ENCODE results near the gene MITF.
A peak's percentile ranks its signal among the peaks of the same experiment; 100 is the strongest.

MITF gene

DNA sequence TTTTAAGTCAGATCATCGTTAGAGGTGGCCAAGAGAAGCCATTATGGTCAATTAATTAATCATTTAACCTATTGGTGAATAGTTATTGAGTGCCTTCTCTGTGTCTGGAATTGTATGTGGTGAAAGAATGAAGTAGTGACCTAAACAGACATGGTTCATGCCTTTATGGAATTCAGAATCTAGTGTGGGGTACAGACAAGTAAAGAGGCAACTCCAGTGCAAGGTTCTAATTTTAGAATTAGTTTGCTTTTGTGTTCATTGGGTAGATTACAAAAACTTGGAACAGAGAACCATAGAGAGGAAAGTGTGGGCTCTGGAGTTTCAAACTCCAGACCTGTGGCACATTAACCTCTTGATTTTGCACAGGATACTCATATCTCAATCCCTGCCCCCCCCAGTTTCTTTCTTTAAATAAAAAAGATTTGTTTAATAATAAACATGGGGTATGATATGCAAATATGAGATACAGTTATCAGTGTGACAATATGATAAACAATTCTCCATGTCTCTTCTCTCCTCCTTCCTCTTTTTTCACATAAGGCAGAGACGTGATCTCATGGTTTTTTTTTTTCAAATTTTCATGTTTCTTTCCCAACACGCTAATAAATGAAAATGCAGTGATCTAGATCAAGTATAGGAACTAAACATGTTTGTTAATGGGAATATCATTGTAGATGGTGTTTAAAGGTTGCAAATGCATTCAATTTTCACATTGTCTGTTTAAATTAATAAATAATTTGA lies 117.9 kb downstream of the MITF start:
- Histone ChIP-seq H3K79me2 (ENCODE audit: control insufficient read depth, insufficient read depth, low read length, unreplicated experiment) (no peaks in the 10 kb centered on the region), H3K4me1 (ENCODE audit: control insufficient read depth, insufficient read depth, low read length, unreplicated experiment) (peaks cover 14% of the 10 kb centered on the region), H3K27ac (ENCODE audit: low read depth, low read length) (no peak overlapping the region), H2AFZ (ENCODE audit: low read length, unreplicated experiment) (no peak overlapping the region), H3K4me3 (ENCODE audit: low read depth, low read length) (no peak overlapping the region), H3K36me3 (ENCODE audit: insufficient read depth, low read length) (no peaks in the 10 kb centered on the region), H3K27me3 (ENCODE audit: insufficient read depth, low read length) (no peaks in the 10 kb centered on the region)

DNA sequence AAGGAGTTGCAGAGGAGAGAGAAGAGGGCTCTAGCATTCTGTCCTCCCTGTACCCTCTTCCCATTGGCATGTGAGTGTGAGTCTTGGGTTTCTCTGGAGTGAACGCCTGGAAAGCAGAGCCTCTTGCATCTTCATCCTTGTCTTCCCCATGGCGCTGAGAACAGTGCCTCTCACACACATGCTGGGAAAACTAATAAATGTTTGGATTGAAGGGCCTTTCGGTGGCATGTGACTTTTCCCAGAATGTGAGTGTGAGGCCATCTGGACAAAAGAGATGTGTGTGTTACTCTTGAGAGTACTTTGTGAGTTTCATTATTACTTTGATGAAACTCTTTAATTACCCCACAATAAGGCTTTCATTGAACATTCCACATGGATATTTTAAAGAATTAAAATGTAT lies 122.3 kb downstream of the MITF start:
- Histone ChIP-seq H3K27me3 (ENCODE audit: insufficient read depth, low read length) (no peaks in the 10 kb centered on the region), H3K79me2 (ENCODE audit: control insufficient read depth, insufficient read depth, low read length, unreplicated experiment) (no peaks in the 10 kb centered on the region), H3K27ac (ENCODE audit: low read depth, low read length) (no peak overlapping the region), H3K4me1 (ENCODE audit: control insufficient read depth, insufficient read depth, low read length, unreplicated experiment) (peaks cover 15% of the 10 kb centered on the region), H3K36me3 (ENCODE audit: insufficient read depth, low read length) (no peaks in the 10 kb centered on the region), H3K4me3 (ENCODE audit: low read depth, low read length) (no peak overlapping the region), H2AFZ (ENCODE audit: low read length, unreplicated experiment) (no peak overlapping the region)

DNA sequence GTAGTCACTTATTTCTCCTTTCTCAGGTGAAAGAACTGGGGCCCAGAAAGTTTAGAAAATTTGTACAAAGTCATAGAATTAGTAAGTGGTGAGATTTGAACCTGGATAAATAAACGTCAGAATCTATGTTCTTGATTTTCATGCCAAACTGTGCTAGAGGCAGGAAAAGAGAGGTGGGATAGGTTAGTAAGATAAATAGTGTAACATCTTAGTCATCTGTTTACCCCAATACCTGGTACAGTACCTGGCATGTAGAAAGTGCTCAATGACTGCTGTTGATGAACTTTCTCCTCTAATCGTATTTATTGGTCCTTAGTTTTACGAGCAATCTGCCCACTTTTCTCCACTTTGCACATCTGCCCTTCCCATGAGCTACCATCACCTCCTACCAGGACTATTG lies 124.9 kb downstream of the MITF start:
- no peak overlapping the region for H2AFZ ChIP-seq (ENCODE audit: low read length, unreplicated experiment)
- no peaks in the 10 kb centered on the region for H3K36me3 ChIP-seq (ENCODE audit: insufficient read depth, low read length)
- H3K27ac ChIP-seq (ENCODE audit: low read depth, low read length) = no peak overlapping the region
- no peaks in the 10 kb centered on the region for H3K79me2 ChIP-seq (ENCODE audit: control insufficient read depth, insufficient read depth, low read length, unreplicated experiment)
- peaks cover 22% of the 10 kb centered on the region for H3K4me1 ChIP-seq (ENCODE audit: control insufficient read depth, insufficient read depth, low read length, unreplicated experiment)
- no peak overlapping the region for H3K4me3 ChIP-seq (ENCODE audit: low read depth, low read length)
- no peaks in the 10 kb centered on the region for H3K27me3 ChIP-seq (ENCODE audit: insufficient read depth, low read length)

DNA sequence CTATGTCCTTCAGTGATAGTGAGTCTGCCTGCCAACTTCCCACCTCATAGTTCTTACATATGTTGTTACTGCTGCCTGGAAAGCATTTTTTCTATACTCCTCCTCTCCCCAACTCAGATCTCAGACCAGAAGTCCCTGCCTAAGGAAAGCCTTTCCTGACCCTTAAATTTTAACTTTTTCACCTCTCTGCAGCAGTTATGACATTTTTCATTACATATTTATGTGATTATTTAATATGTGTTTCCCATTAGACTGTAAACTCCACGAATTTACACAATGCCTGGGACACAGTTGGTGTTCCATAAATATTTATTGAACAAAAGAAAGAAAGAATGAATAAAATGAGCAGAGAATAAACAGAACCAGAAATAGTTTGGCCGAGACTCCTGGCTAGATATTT lies 125.5 kb downstream of the MITF start:
- Histone ChIP-seq H3K4me1 (ENCODE audit: control insufficient read depth, insufficient read depth, low read length, unreplicated experiment) (peaks cover 25% of the 10 kb centered on the region), H3K36me3 (ENCODE audit: insufficient read depth, low read length) (no peaks in the 10 kb centered on the region), H3K27ac (ENCODE audit: low read depth, low read length) (no peak overlapping the region), H3K4me3 (ENCODE audit: low read depth, low read length) (no peak overlapping the region), H3K79me2 (ENCODE audit: control insufficient read depth, insufficient read depth, low read length, unreplicated experiment) (no peaks in the 10 kb centered on the region), H3K27me3 (ENCODE audit: insufficient read depth, low read length) (no peaks in the 10 kb centered on the region), H2AFZ (ENCODE audit: low read length, unreplicated experiment) (no peak overlapping the region)

DNA sequence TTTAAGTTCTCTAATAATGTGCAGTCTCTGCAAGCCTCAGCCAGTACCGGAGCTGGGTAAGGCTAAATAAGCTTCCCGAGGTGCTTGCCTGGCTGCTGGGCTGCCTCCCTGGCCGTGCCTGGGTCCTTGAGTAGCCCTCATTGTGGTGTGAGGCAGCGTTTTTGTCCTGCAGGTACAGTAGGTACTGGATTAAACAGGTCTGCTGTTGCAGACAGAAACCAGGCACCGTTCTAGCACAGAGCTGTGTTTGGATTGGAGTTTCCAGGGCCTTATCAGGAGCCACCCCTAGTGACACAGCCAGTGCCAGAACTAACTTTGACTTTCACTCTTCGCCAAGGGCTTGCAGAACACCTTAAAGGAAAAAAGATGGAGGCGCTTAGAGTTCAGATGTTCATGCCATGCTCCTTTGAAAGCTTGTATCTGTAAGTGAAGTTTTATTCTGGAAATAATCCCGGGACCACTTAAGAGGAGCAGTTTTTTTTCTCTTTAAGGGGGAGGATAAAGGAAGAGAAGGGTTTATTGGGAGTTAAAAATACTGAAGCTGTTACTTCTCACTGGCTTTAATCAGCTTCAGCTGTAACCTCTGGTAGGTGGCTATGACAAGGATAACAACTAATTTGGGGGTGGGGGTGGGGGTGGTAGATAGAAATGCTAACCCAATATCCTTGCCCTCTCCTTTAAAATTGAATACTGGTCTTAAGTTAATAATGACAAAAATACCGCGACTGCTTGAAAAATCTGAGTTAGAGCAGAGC lies 126.8 kb downstream of the MITF start:
- Histone ChIP-seq H3K27ac (ENCODE audit: low read depth, low read length) (no peak overlapping the region), H3K79me2 (ENCODE audit: control insufficient read depth, insufficient read depth, low read length, unreplicated experiment) (no peaks in the 10 kb centered on the region)

DNA sequence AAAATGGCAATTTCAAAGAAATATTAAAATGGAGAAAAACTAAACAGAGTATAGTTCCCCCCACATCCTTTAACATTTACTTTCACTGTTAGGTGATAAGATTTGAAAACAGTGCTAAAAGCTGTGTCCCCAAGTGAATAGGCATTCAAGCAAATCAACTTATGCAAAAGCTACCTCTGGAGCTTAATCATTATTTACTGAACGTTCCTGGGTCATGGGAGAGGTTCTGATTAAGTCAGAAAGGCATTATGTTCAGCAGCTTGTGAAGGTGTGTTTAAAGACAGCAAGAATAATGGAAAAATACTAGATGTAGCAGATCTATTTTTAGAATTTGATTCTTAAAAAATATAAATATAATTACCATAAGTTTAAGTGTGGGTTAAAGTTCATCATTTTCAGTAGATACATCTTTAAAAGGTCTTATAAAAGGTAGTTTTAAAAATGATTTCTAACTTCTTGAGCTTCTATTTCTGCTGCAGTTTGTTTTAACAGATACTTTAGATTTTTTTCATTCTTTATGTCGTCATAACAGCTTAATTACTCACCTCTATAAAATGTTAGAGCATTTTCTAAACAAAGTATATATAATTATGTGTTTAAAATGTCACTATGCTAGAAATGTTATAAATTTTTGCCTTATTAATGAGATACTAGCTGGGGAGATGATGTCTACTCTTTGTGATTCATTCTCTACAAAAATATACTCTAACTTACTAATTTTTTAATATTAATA lies 127.9 kb downstream of the MITF start:
- no peak overlapping the region for H2AFZ ChIP-seq (ENCODE audit: low read length, unreplicated experiment)
- H3K27me3 ChIP-seq (ENCODE audit: insufficient read depth, low read length) = no peaks in the 10 kb centered on the region
- H3K4me1 ChIP-seq (ENCODE audit: control insufficient read depth, insufficient read depth, low read length, unreplicated experiment) = peaks cover 25% of the 10 kb centered on the region
- H3K4me3 ChIP-seq (ENCODE audit: low read depth, low read length) = peak overlapping the region; percentile 47
- no peaks in the 10 kb centered on the region for H3K36me3 ChIP-seq (ENCODE audit: insufficient read depth, low read length)
- H3K27ac ChIP-seq (ENCODE audit: low read depth, low read length) = peak overlapping the region; percentile 31
- H3K79me2 ChIP-seq (ENCODE audit: control insufficient read depth, insufficient read depth, low read length, unreplicated experiment) = no peaks in the 10 kb centered on the region

More for the DNA sequence above, 126.8 kb downstream of the MITF start:
- no peaks in the 10 kb centered on the region for H3K36me3 ChIP-seq (ENCODE audit: insufficient read depth, low read length)
- H3K4me3 ChIP-seq (ENCODE audit: low read depth, low read length) = peak overlapping the region; percentile 47
- H3K4me1 ChIP-seq (ENCODE audit: control insufficient read depth, insufficient read depth, low read length, unreplicated experiment) = peaks cover 25% of the 10 kb centered on the region
- H2AFZ ChIP-seq (ENCODE audit: low read length, unreplicated experiment) = peak overlapping the region; percentile 17
- no peaks in the 10 kb centered on the region for H3K27me3 ChIP-seq (ENCODE audit: insufficient read depth, low read length)

DNA sequence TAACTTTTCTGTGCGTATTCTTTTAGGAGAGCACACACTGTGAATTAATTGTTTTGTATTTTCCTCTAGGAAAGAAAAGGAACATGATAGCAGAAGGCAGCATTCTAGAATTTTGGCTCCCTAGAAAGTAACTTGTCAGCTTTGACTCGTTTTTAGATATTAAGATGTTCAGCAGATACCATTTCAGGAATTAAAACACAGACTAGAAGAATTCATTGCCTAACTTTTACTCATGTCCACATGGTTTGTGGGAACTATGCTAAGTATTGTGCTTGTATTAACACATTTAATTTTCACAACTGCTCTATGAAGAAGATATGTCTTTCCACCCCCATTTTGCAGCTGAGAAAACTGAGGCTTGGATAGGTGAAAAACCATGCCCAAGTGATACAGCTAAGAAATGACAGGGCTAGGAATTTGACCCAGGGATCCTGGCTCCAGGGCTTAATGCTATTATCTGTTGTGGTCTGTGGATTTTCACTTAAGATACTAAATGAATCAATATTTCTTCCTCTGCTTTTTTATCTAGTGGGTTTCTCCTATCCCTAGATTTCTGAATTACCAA lies 128.8 kb downstream of the MITF start:
- Histone ChIP-seq H3K27ac (ENCODE audit: low read depth, low read length) (no peak overlapping the region; the same call in 1 of the 2 replicates), H3K4me1 (ENCODE audit: control insufficient read depth, insufficient read depth, low read length, unreplicated experiment) (peaks cover 25% of the 10 kb centered on the region), H3K36me3 (ENCODE audit: insufficient read depth, low read length) (no peaks in the 10 kb centered on the region), H3K79me2 (ENCODE audit: control insufficient read depth, insufficient read depth, low read length, unreplicated experiment) (no peaks in the 10 kb centered on the region), H3K4me3 (ENCODE audit: low read depth, low read length) (no peak overlapping the region), H2AFZ (ENCODE audit: low read length, unreplicated experiment) (no peak overlapping the region), H3K27me3 (ENCODE audit: insufficient read depth, low read length) (no peaks in the 10 kb centered on the region)

DNA sequence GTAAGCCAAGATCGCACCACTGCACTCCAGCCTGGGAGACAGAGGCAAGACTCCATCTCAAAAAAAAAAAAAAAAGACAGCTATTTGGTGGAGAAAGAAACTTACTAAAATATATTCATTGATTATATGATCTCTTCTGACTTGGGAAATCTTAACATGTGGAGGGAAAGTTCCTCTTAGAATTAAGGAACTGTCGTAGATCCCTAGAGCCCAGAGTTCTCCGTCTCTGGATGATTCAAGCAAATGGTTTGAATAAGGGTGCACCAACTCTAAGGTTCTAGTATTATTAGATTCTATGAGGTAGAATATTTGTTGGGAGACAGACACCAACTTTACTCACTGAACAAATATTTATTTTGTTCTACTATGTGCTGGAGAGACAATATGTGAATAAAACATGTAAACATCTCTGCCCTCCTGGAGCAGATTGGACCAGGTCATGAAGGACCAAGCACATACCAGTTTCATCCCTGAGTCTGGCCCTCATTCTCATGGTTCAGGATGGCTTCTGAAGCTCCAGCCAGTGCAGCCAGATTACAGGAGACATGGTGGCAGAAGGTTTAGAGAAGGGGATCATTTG lies 129.7 kb downstream of the MITF start:
- Histone ChIP-seq H3K27ac (ENCODE audit: low read depth, low read length) (no peak overlapping the region), H3K4me1 (ENCODE audit: control insufficient read depth, insufficient read depth, low read length, unreplicated experiment) (peaks cover 25% of the 10 kb centered on the region), H3K79me2 (ENCODE audit: control insufficient read depth, insufficient read depth, low read length, unreplicated experiment) (no peaks in the 10 kb centered on the region), H3K4me3 (ENCODE audit: low read depth, low read length) (no peak overlapping the region), H3K36me3 (ENCODE audit: insufficient read depth, low read length) (no peaks in the 10 kb centered on the region), H3K27me3 (ENCODE audit: insufficient read depth, low read length) (no peaks in the 10 kb centered on the region), H2AFZ (ENCODE audit: low read length, unreplicated experiment) (no peak overlapping the region)

DNA sequence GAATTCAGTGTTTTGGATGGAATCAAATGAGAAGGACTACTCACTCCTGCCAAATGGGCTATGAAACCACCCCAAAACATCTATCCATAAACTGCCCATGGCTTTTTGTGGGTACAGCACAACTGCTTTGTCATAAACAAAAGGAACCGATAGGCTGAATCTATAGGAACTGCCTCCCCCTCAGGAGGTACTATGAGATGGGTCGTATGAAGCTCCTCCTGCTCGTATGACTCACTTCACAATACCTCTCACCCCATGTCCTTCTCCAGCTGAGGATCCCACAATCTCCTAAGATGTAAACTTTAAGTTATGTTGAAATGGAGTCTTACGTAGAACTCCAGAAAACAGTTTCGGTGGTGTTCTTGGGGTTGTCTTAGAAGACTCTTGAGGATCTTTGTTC lies 130.4 kb downstream of the MITF start:
- no peaks in the 10 kb centered on the region for H3K36me3 ChIP-seq (ENCODE audit: insufficient read depth, low read length)
- H2AFZ ChIP-seq (ENCODE audit: low read length, unreplicated experiment) = no peak overlapping the region
- no peaks in the 10 kb centered on the region for H3K79me2 ChIP-seq (ENCODE audit: control insufficient read depth, insufficient read depth, low read length, unreplicated experiment)
- H3K4me3 ChIP-seq (ENCODE audit: low read depth, low read length) = no peak overlapping the region
- peaks cover 25% of the 10 kb centered on the region for H3K4me1 ChIP-seq (ENCODE audit: control insufficient read depth, insufficient read depth, low read length, unreplicated experiment)
- no peaks in the 10 kb centered on the region for H3K27me3 ChIP-seq (ENCODE audit: insufficient read depth, low read length)
- no peak overlapping the region for H3K27ac ChIP-seq (ENCODE audit: low read depth, low read length)

DNA sequence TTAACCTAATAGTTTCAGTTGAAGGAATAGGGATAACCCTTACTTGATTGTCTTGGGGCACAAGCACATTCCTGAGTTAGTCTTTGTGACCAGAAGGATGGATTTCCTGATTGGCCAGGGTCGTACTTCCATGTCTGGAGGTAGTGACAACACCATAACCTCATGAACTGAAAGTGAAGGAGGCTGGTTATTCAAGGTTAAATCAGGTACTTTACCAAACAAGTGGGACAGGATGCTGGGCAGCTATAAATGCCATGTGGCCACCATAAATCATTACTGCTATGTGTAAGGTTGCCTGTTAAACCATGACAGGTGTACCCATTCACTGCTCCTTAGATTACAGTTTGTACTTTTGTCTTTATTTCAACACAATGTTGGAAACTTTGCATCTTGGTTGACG lies 132.0 kb downstream of the MITF start:
- no peaks in the 10 kb centered on the region for H3K27me3 ChIP-seq (ENCODE audit: insufficient read depth, low read length)
- no peaks in the 10 kb centered on the region for H3K79me2 ChIP-seq (ENCODE audit: control insufficient read depth, insufficient read depth, low read length, unreplicated experiment)
- H3K27ac ChIP-seq (ENCODE audit: low read depth, low read length) = no peak overlapping the region
- H2AFZ ChIP-seq (ENCODE audit: low read length, unreplicated experiment) = no peak overlapping the region
- no peak overlapping the region for H3K4me3 ChIP-seq (ENCODE audit: low read depth, low read length)
- H3K4me1 ChIP-seq (ENCODE audit: control insufficient read depth, insufficient read depth, low read length, unreplicated experiment) = peaks cover 19% of the 10 kb centered on the region
- H3K36me3 ChIP-seq (ENCODE audit: insufficient read depth, low read length) = no peaks in the 10 kb centered on the region
